PC-3 (cell line): ENCODE measurements around the gene DNER. TPM values are rescaled to one million over a fixed set of nuclear protein-coding genes. Genes with fewer than 3 reads are reported as not detected.
A peak's percentile ranks its signal among the peaks of the same experiment; 100 is the strongest.

Experiments
- ATAC-seq: fragments of 200-7000 bp; cut with Tn5 transposase; 2 replicates; pipeline ENCODE4 v1.9.1; 2020; ENCODE audit warnings: mild to moderate bottlenecking, moderate library complexity
- BruUV-seq: library from RNA; stranded (reverse); fragments of 400-500 nt; replicated peaks from 2 replicates; lab custom pipeline; 2021; lab: Mats Ljungman, UMichigan
- CTCF ChIA-PET: fragments of 300-600 bp; sonication (Branson Sonifier 250); formaldehyde crosslinking; loops from one replicate; lab custom pipeline; 2022; ENCODE audit warnings: antibody characterized with exemption; lab: Charles Lee
- POLR2A ChIA-PET: fragments of 300-600 bp; sonication (Branson Sonifier 250); formaldehyde crosslinking; loops from one replicate; lab custom pipeline; 2022; ENCODE audit warnings: antibody characterized with exemption; ENCODE audit not compliant: unreplicated experiment; lab: Charles Lee
- DNase-seq: peaks from one replicate; pipeline ENCODE4 v3.0.0-alpha.2; 2015
- H2AFZ ChIP-seq: fragments of 300-600 bp; sonication (generic); 2 replicates; pipeline ENCODE4 v1.6.0; 2016; ENCODE audit warnings: antibody characterized with exemption, low read length
- H3F3A ChIP-seq: fragments of 300-600 bp; sonication (generic); one replicate; pipeline ENCODE4 v1.6.0; 2017; ENCODE audit warnings: antibody characterized with exemption, low read length, control low read depth, mild to moderate bottlenecking; ENCODE audit not compliant: unreplicated experiment
- H3K27ac ChIP-seq: fragments of 300-600 bp; sonication (generic); 2 replicates; pipeline ENCODE4 v1.5.1; 2016; ENCODE audit warnings: mild to moderate bottlenecking, low read length
- H3K27me3 ChIP-seq: fragments of 300-600 bp; sonication (generic); 2 replicates; pipeline ENCODE4 v1.6.1; 2016; ENCODE audit warnings: low read length, mixed read lengths
- H3K36me3 ChIP-seq: fragments of 300-600 bp; sonication (generic); 2 replicates; pipeline ENCODE4 v1.6.1; 2016; ENCODE audit warnings: low read depth, mixed run types, low read length, mixed read lengths
- H3K4me1 ChIP-seq: fragments of 300-600 bp; sonication (generic); 2 replicates; pipeline ENCODE4 v1.5.1; 2016; ENCODE audit warnings: low read length; ENCODE audit not compliant: insufficient read depth
- H3K4me2 ChIP-seq: fragments of 300-600 bp; sonication (generic); 2 replicates; pipeline ENCODE4 v1.6.0; 2016; ENCODE audit warnings: low read length
- H3K4me3 ChIP-seq: fragments of 300-600 bp; sonication (generic); 2 replicates; pipeline ENCODE4 v1.5.1; 2016; ENCODE audit warnings: mild to moderate bottlenecking, low read length, mixed read lengths
- H3K79me2 ChIP-seq: fragments of 300-600 bp; sonication (generic); 2 replicates; pipeline ENCODE4 v1.6.1; 2017; ENCODE audit warnings: low read length, mixed read lengths
- H3K9ac ChIP-seq: fragments of 300-600 bp; sonication (generic); 2 replicates; pipeline ENCODE4 v1.6.0; 2016; ENCODE audit warnings: mild to moderate bottlenecking, low read length
- H3K9me2 ChIP-seq: fragments of 300-600 bp; sonication (generic); replicated peaks from 2 replicates; pipeline ENCODE4 v1.6.1; 2016; ENCODE audit warnings: mixed run types, low read length, mixed read lengths
- H3K9me3 ChIP-seq: fragments of 300-600 bp; sonication (generic); 2 replicates; pipeline ENCODE4 v1.6.1; 2016; ENCODE audit warnings: low read length, mixed read lengths
- H4K20me1 ChIP-seq: fragments of 300-600 bp; sonication (generic); 2 replicates; pipeline ENCODE4 v1.6.1; 2016; ENCODE audit warnings: low read length, mixed read lengths
- EZH2 ChIP-seq: fragments of 300-600 bp; sonication (generic); IDR thresholded peaks from one replicate; pipeline ENCODE4 v1.6.1; 2017; ENCODE audit warnings: antibody characterized with exemption, mild to moderate bottlenecking, low read length; ENCODE audit not compliant: unreplicated experiment
- EZH2phosphoT487 ChIP-seq: fragments of 300-600 bp; sonication (generic); IDR thresholded peaks from 2 replicates; pipeline ENCODE4 v1.6.1; 2018; ENCODE audit warnings: mild to moderate bottlenecking, antibody characterized with exemption, low read length, borderline replicate concordance
- intact Hi-C: fragments of 100-400 bp; cut with micrococcal nuclease; formaldehyde crosslinking; loops from 2 replicates; pipeline ENCODE4 v1.9.0; 2023
- total RNA-seq: library from RNA; depleted of rRNA; stranded (reverse); fragments of >200 nt; gene quantifications from 2 replicates; pipeline ENCODE4 v1.2.3, GENCODE V29; 2014
- TF ChIP-seq, protein P1 (sequence below): fragments of 300-600 bp; sonication (generic); conservative IDR thresholded peaks from 2 replicates; pipeline ENCODE4 v1.5.1; 2017; ENCODE audit warnings: antibody characterized with exemption, low read depth, mild to moderate bottlenecking, low read length

Gene DNER
- total RNA-seq, 1 experiment from 2014 or later, result 1.1 TPM

DNA sequence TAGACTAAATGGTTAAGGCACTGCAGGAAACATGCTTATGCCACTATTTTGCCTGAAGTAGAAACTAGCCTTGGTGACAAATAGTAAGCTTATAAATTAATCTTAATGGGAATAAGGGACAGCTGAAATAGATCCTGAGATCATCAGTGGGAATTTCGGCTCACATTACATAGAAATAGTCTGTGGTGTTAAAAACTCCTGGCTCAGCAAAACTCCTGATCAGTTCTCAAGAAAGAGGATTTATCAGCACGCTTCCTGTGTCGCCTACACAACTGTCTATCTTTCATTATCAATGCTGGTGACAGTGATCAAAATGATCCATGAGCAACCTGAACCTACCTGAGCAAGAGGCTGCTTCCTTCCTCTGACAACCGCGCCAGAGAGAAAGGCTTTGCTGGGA lies 17.0 kb upstream of the DNER start:
- Histone ChIP-seq H3K4me3 (no peak overlapping the region), H3F3A (no peaks in the 10 kb centered on the region), H3K27me3 (no peaks in the 10 kb centered on the region), H3K36me3 (no peaks in the 10 kb centered on the region), H2AFZ (no peak overlapping the region), H3K4me2 (no peak overlapping the region), H3K79me2 (no peaks in the 10 kb centered on the region), H3K9me2 (no peaks in the 10 kb centered on the region), H4K20me1 (no peaks in the 10 kb centered on the region), H3K9me3 (no peaks in the 10 kb centered on the region), H3K27ac (no peak overlapping the region), H3K9ac (no peak overlapping the region), H3K4me1 (peaks cover 7% of the 10 kb centered on the region)
- intact Hi-C loops, result no loop called here
- TF ChIP-seq EZH2phosphoT487 (no peak), EZH2 (no peak)
- TF ChIP-seq, protein P1, sequence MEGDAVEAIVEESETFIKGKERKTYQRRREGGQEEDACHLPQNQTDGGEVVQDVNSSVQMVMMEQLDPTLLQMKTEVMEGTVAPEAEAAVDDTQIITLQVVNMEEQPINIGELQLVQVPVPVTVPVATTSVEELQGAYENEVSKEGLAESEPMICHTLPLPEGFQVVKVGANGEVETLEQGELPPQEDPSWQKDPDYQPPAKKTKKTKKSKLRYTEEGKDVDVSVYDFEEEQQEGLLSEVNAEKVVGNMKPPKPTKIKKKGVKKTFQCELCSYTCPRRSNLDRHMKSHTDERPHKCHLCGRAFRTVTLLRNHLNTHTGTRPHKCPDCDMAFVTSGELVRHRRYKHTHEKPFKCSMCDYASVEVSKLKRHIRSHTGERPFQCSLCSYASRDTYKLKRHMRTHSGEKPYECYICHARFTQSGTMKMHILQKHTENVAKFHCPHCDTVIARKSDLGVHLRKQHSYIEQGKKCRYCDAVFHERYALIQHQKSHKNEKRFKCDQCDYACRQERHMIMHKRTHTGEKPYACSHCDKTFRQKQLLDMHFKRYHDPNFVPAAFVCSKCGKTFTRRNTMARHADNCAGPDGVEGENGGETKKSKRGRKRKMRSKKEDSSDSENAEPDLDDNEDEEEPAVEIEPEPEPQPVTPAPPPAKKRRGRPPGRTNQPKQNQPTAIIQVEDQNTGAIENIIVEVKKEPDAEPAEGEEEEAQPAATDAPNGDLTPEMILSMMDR, result no peak
- POLR2A ChIA-PET, result no interaction called here
- BruUV-seq, result no TSS peak
- ATAC-seq (no peak), DNase-seq (no peak)
- CTCF ChIA-PET, result no interaction called here

GRCh38 chr2:229728370-229728769 lies 14.0 kb upstream of the DNER start:
- no TSS peak for BruUV-seq
- Histone ChIP-seq H3F3A (no peaks in the 10 kb centered on the region), H3K9ac (no peak overlapping the region), H3K4me1 (peaks cover 15% of the 10 kb centered on the region), H3K79me2 (no peaks in the 10 kb centered on the region), H3K4me2 (no peak overlapping the region), H4K20me1 (no peaks in the 10 kb centered on the region), H3K9me3 (no peaks in the 10 kb centered on the region), H3K36me3 (no peaks in the 10 kb centered on the region), H3K27ac (no peak overlapping the region), H2AFZ (no peak overlapping the region), H3K4me3 (no peak overlapping the region), H3K9me2 (no peaks in the 10 kb centered on the region), H3K27me3 (no peaks in the 10 kb centered on the region)
- no peak for TF ChIP-seq EZH2phosphoT487
- TF ChIP-seq, protein P1, result no peak
- TF ChIP-seq EZH2, result no peak
- ATAC-seq (peak; percentile 55), DNase-seq (peak; percentile 50)
- intact Hi-C loops, result no loop called here
- ChIA-PET POLR2A (no interaction called here), CTCF (no interaction called here)

DNA sequence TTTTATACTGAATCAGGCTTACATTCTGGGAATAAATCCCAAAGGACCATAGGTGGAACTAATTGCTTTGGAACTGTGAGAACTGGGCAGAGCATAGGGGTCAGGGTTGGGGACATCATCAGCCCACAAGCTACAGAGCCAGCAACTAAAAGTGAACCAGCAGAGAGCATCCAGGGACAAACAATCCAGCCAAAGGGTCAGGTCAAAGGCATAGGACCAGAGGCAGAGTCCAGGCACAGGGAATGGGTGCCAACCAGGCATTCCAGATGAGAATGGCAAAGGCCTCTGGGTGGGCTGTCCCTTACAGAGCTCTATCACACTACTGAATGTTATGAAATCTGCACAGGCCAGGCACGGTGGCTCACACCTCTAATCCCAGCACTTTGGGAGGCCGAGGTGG lies 12.3 kb upstream of the DNER start:
- BruUV-seq, result no TSS peak
- TF ChIP-seq EZH2 (no peak), EZH2phosphoT487 (no peak)
- TF ChIP-seq, protein P1, result no peak
- H4K20me1 ChIP-seq, result no peaks in the 10 kb centered on the region
- H3K36me3 ChIP-seq, result no peaks in the 10 kb centered on the region
- no peaks in the 10 kb centered on the region for H3K9me2 ChIP-seq
- DNase-seq (no peak), ATAC-seq (no peak)
- intact Hi-C loops, result no loop called here
- CTCF ChIA-PET, result no interaction called here
- peak overlapping the region; percentile 48; the same call in 1 of the 2 replicates for H3K4me2 ChIP-seq
- POLR2A ChIA-PET, result no interaction called here
- no peaks in the 10 kb centered on the region for H3K79me2 ChIP-seq
- peak overlapping the region; percentile 67 for H3K27ac ChIP-seq
- no peak overlapping the region for H3K4me3 ChIP-seq
- H3K27me3 ChIP-seq, result no peaks in the 10 kb centered on the region
- H3K9me3 ChIP-seq, result no peaks in the 10 kb centered on the region
- H3K4me1 ChIP-seq, result peaks cover 15% of the 10 kb centered on the region
- peak overlapping the region; percentile 17 for H3K9ac ChIP-seq
- H3F3A ChIP-seq, result no peaks in the 10 kb centered on the region
- H2AFZ ChIP-seq, result no peak overlapping the region
